NCI-H1092 (cell line): ENCODE measurements around the gene NEUROD2.

Source experiments
- DNase-seq: peaks from one replicate; lab custom pipeline; 2025; lab: John Stamatoyannopoulos, UW

Gene NEUROD2

DNA sequence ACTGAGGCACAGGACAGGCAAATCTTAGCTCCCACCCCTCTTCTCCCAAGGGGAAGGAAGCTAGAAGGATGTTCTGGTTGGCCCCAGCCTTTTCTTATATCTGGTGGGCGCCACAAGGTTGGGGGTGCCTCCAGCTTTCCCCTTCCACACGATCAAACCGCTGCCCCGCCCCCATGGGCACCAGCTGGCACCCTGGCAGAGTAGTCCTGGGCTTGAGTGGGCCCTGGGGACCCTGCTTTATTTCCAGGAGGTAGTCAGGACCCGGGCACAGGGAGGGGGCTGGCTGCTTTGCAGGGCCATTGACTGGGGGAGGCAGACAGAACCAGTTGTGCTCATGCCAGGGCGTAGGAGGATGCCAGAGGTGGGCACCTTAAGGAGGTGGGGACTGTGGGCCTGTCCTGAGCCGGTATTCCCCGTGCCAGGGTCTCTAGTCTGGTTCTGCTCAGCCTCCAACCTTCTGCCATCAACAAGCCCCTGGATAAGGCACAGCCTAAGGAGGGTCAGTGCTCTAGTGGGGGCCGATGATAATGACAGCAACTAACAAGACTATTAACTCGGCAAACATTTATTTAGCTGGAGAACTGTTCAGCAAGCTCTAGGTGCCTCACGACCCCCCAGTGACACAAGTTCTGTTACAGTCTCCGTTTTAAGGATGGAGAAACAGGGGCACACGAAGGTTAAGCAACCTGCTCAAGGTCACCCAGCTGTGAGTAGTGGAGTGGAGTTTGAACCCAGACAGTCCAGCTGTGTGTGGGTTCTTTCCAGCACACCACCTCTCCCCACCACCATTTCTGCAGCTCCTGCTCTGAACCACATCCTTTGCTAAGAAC is 11.5 kb upstream of the NEUROD2 start:
- peak; percentile 56 for DNase-seq

DNA sequence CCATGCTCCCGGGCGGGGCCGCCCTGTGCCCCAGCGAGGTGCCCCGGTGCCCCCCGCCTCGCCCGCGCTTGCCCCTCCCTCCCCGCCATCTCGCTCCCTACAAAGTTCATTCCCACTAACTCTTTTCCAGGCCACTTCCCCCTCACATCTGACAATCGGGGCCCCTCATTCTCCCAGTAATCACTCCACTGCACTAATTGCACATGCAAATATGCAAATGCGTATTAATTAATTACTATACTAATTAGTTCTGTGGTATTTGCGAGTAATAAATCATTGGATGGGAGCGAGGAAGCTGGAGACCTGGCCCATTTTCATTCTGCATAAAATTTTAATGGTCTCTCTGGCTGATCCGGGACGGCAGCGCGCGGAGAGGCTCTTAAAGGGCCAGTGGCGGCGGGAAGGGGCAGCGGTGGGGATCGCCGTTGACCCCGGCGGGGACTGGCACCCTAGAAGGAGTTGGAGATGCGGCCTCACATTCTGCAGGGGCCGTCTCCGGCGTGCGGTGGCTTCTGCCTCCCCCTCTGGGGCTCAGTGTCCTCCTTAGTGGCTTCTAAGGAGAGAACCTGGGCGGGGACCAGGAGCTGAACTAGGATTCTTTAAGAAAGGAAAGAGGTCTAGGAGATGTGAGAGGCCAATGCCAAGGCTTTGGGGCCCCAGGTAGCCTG is 10.7 kb upstream of the NEUROD2 start:
- no peak for DNase-seq

DNA sequence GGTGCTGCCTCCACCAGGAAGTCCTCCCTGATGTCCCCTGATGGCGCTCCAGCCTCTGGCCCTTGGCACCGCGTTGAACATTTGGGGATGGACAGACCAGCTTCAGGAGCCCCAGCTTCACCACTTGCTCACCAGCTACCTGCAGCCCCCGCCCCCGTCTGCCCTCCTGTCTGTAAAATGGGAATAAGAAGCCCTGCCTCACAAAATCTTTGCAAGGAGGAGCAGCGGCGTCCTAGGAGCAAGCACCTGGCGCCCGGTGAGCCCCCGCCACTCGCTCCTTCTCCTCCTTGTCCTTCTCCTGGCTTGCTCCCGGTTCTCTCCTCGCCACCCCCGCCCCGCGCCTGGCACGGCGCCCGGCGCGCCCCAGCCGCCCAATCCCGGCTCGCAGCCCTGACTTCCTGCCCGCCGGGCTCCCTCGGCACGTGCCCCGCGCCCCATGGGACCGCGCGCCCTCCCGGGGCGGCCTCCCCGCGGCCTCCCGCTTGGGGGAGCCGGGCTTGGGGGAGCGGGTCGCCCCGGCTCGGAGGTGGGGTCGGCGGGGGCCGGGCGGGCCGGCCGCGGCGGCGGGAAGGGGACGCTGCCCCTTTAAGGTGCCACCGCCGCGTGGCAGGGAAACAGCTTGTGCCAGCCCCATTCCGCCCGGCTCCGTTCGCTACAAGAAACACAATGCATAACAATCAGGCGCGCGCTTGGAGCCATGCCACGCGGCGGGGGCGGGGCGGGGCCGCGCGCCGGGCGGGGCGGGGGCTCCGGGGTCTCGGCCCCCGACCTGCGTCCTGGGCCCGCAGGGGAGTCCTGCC is 9.9 kb upstream of the NEUROD2 start:
- peak; percentile 83 for DNase-seq

DNA sequence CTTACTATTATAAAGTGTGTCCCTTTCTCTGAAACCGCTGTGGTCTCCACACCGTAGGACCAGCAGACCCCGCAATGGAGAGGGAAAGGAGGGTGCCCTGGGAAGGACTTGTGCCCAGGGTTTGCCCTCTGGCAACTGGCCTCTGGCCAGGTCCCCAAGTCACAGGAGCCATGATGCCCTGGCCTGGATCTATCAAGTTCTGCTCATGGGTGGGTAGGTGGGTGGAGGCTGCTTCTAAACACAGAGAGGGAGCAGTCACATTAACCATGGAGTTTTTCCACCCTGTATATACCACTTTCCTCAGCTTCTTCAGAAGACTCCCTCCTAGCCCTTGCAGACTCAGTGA is 9.4 kb upstream of the NEUROD2 start:
- DNase-seq: no peak

DNA sequence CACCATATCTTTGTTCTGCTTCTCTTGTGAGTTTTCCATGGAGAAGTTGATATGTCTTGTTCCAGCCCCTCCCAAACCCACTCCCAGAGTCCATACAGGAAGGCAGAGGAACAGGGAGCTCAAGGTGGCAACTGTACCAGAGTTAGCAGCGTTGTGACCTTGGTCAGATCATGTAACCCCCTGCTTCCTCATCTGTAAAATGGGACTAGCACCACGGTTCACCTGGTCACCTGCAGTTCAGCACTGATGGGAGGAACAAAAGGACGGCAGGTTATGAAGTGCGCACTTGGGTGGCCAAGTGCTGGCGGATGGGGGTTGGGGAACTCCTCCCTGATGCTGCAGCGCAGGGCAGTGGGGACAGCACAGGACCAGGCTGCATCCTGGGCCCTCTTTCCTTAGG is 7.7 kb upstream of the NEUROD2 start:
- no peak for DNase-seq

DNA sequence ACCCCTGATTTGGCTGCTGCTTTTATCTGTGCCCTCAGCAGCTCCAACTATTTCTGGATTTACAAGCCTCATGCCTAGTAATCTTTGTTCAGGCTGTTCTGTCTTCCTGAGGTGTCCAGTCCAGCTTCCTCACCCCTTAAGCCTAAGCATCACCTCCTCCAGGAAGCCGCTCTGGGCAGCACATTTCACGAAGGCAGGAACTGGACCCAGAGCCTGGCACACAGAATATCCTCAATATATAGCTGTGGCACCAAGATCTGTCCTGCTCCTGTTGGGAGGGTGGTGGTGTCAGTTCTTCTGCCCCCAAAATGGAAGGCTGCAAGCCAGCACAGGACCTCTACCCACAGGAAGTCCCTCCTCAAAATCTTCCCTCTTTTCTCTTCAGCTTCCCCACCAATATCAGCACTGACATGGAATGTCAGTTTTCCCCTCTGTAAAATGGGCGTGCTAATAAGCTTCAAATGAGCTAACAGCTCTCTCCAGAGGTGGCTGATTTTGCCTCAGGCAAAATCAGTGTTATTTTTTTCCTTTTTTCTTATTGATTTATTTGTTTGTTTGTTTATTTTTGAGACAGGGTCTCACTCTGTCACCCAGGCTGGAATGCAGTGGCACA is 6.9 kb upstream of the NEUROD2 start:
- DNase-seq: no peak

DNA sequence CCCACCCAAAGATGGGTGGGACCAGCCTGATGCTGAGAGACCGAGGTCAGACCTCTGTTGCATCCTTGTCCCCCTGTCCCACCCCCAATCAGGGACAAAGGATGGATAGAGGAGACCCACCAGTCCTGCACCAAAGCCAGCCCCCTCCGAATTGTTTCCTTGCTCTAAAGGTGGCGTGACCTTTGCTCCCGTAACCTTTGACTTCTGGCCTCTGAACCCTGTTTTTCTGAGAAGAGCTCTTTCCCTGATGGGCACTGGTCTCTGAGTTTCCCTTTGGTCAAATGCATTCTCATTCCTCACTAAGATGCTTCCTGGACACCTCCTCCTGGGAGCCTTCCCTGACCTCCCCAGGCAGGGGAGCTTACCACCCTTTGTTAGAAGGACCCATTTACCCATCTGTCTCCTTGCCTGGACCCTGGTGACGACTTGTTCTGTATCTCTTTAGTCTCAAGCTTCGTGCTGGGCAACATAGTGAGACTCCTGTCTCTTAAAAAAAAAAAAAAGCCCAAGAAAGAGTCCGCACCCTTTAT is 5.3 kb upstream of the NEUROD2 start:
- no peak for DNase-seq

DNA sequence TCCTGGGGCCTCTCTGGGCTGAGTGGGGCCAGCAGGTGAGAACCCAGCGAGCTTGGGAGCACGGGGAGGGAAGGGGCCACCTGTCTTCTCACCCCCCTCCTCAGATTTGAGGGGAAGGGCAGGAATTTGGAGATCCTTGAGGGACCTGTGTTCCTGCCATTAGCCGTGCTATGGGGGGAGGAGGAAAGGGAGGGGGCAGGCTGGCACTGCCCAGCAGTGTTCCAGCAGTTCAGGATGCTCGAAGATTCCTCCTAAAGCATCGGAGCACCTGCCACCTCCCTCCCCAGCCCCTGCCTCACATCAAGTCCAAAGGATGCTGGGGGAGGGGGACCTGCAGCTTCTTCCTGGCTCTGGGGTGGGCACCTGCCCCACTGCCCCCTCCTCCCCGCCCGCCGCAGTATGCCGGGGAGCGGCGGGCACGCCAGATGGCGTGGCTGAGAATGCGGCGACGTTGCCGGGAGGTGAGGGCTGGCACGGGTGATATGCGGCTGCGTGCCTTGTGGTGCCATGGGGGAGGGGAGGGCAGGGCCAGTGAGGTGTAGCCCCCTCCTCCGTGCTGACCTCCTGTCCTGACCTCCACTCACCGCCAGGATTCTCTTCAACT is 4.7 kb upstream of the NEUROD2 start:
- DNase-seq: no peak

DNA sequence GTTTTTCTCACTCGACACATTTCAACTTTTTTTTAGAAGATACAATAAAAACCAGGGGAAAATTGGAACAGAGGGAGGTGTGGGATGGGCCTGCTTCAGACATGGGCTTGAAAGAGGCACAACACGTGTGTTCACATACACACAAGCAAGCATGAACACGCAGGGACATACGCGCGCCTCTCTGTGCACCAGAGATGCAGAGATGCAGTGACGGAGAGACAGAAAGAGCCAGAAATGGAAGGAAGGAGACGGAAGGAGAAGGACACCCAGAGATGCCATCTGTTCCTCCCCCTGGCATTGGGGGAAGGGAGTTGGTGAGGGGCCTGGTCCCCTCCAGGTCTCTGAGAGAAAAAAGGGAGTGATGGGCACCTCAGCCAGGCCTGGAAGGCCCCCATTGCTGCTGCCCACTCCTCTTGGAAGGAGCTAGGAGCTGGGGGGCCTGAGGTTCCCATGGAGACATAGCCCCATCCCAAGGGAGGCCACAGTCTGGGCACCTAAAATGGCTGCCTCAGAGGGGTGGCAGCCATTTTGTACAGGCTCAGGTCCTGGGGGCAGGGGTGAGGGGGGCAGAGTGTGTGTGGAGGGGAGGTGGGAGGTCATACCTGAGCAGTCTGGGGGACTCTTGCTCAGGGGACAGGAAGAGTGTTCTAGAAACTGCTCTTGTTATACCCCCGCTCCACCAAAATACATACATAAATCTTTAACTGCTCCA is 3.8 kb upstream of the NEUROD2 start:
- DNase-seq: no peak

DNA sequence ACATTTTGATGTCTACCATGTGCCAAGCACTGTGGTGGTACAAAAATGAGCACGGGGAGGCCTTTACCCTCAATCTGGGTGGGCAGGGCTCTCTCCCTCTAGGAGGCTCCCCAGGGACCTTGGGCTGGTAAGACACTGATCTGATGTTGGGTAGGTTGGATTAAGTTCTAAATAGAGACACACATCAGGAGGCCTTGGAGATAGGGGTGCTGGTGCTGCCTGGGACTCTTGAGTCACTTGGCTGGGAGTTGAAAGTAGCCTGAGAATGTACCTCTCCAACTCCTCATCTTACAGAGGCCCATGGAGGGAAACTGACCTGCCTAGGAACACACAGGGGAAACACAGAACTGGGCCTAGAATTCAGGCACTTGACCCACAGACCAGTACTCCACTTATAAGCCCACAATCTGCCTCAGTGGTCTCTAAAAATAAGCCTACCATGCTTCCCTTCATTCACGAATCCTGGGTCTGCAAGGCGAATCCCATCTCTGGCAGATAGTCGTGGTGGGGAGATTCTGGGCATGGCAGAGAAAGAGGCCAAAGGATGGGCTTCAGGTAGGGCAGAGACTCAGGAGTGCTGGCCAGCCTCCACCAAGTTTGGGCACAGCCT is 1.8 kb upstream of the NEUROD2 start:
- no peak for DNase-seq

DNA sequence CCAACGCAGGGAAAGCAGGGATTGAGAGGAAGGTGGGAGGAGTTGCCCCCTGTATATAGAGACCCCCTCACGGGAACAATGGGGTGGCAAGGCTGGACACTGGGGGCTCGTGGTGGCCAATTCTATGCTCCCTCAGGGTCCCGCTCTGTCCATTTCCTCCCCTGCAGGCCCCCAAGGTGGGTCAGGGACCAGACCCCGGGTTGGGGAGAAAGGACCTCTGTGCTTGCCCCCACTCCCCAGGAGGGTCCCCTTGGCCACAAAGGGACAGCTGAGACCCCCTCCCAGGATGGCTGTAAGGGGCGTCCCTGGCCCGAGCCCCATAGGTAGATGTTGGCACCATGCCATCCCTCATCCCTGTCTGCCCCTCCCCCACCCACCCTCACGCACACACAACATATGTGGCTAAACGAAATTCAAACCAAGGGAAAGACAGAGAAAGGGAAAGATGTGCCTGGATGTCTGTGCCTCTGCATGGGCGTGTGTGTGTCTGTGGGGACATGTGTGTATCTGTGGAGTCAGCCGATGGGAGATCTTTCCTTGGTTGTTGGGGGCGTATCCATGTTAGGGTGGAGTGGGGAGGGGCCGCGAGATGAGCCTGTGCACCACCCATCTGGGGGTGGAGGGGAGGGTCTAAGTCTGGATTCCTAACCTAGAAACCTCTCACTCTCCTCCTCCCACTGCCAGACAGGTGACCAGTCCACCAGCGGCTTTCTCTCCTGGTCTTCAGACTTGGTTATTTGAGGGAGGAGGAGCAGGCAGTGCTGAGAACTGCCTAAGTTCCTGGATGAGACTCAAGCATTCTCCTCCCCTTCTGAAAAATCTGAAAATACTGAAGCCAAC is 642 bp upstream of the NEUROD2 start:
- no peak for DNase-seq

DNA sequence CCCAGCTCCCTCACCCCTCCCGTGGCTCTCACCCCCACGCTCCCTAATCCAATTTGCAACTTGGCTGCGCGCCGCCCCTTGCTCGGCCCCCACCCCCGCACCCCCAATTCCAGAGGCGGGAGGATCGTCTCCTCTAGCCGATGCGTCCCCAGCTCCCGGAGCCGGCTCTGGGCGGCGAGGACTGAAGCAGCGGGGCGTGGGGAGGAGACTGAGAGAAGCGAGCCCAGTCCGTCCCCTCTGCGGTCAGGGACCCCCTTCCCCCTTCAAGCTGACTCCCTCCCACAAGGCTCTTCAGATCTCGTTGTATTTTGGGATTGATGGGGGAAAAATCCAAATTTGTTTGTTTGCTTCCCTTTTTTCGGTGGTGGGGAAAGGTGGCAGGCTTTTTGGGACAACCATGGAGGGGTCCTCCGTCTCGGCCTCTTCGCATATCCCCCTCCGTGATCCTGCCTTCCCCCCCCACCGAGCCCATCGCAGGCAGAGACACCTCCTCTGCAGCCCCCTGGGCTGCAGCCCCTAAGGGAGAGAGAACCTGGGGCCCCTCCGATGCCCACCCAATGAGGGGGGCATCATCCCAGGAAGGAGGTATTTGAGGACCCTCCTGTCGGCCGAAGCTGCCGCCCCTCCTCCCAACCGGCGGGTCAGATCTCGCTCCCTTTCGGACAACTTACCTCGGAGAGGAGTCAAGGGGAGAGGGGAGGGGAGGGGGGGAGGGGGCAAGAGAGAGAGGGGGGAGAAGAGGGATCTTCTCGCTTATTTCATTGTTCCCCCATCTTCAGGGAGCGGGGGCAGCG is 466 bp downstream of the NEUROD2 start:
- no peak for DNase-seq

DNA sequence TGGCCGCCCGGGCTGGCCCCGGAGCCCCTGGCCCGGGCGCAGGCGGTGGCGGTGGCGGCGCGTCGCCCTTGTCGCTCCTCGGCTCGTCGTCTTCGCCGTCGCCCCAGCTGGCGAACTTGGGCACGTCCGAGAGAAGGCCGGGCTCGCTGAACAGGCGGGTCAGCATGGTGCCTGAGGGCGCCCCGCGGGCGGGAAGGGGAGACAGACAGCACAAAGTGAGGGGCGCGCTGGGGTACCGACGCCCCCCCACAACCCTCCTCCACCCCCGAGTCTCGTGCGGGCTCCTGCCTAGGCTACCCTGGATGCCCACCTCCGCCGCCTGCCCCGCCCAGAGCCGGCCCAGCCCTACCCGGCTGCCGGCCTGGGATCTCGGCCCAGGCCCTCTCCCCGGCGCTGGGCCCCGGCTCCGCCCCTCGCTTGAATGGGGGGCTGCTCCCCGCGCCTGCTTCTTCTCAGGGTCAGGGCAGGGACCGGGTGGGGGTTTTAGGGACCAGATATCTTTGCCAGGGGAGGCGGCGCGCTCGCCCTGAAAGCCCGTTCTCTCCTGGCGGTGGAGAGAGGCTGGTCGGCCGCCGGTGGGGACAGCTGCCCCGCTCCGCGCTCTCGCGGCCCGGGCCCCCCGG is 1.2 kb downstream of the NEUROD2 start:
- no peak for DNase-seq

DNA sequence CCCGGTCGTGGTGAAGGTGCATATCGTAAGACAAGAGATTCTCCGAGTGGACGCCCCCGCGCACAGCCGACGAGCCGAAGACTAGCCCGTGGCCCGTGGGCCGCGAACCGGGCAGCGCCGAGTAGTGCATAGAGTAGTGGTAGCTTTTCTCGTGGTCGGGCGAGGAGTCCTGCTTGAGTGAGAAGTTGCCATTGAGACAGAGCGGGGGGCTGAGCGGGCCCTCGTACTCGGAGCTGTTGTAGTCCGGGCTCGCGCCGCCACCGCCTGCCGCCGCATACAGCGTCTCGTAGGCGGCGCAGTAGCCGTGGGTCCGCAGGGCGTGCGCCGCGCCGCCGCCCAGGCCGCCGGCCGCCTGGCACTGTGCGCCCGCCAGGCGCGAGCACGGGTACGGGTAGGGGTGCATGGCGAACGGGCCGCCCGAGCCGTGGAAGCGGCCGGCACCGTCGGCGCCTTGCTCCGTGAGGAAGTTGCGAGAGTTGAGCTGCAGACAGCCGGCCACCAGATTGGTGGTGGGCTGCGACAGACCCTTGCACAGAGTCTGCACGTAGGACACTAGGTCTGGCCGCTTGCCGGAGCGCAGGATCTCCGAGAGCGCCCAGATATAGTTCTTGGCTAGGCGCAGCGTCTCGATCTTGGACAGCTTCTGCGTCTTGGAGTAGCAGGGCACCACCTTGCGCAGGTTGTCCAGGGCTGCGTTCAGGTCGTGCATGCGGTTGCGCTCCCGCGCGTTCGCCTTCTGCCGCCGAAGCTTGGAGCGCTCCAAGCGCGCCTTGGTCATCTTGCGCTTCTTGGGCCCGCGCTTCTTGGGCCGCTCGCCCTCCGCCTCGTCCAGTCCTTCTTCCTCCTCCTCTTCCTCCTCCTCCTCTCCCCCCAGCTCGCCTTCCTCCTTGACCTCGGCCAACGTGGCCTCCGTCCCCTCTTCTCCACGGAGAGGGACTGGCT is 2.0 kb downstream of the NEUROD2 start:
- no peak for DNase-seq

DNA sequence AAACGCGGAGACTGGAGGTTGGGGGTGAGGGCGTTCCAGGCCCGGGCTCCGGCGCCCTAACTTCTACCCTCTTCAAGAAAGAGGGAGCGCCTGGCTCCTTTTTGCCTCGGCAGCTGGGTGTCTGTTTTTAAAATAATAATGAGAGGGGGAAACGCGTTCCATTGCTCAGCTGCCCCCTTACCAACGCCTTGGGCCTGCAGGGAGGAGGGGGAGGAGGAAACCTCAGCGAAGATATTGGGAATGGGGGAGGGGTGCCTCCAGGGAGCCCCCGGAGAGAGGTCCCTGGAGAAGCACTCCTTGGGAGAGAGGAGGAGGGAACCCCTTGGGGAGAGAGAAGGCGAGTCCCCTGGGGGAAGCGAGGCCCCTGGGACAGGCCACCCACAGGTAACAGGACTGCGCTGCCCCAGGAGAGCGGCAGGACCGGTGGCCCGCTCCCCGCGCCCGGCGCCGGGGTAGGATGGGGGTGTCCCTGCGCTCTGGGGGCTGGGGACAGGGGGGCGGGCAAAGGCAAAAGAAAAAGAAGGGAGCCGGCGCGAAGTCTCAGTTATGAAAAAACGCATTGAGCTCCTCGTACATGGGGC is 2.7 kb downstream of the NEUROD2 start:
- DNase-seq: no peak

DNA sequence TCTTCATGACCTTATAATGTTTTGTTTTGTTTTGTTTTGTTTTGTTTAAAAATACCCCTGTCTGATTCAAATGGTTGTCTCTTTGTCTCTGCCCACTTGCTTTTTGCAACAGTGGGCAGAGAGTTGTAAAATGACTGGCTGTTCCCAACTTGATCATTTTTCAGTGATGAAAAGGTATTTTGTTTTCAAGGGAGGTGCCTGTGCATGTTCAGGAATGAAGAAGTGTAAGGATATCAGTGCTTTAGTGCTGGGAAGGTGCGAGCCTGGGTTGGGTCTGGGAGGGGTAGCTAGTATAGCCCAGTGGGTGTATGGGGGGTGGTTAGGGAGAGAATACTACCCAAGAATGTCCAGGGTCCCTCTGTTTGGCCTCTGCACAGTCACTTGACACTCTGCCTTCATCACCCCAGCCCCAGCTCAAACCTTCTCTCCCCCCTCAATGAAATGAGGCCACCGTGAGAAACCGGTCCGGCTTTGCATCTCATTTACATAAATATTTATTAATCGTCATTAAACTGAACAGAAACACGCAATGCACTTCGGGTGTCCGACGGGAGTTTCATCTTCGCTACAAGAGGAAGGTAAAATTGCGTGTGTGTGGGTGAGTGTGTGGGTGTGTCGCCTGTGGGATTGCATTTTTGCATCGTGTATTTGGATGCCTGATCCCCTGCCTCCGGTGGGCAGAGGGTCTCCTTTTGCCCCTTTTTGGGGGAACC is 4.3 kb downstream of the NEUROD2 start:
- DNase-seq: no peak
